Umbilical cord (tissue), 2 donors: ENCODE data around the gene STXBP5. TPM values are rescaled to one million over a fixed set of nuclear protein-coding genes. Genes with fewer than 3 reads are reported as not detected.
A peak's percentile ranks its signal among the peaks of the same experiment; 100 is the strongest.
"Not testable (repeated sequence)": the region's sequence is repeated elsewhere in the genome, so short reads cannot be mapped to it uniquely, and the experiment has no call there.

Experiments
- DNase-seq: peaks from one replicate; pipeline ENCODE4 v3.0.0-alpha.2; 2015; ENCODE audit warnings: low spot score
- total RNA-seq: library from RNA; depleted of rRNA; stranded (reverse); fragments of >200 nt; gene quantifications from one replicate; pipeline ENCODE4 v1.2.3, GENCODE V29; 2014; ENCODE audit warnings: low replicate concordance; ENCODE audit not compliant: insufficient read depth

STXBP5 gene
- total RNA-seq, 1 donor from 2014 or later, result 57.5 TPM

DNA sequence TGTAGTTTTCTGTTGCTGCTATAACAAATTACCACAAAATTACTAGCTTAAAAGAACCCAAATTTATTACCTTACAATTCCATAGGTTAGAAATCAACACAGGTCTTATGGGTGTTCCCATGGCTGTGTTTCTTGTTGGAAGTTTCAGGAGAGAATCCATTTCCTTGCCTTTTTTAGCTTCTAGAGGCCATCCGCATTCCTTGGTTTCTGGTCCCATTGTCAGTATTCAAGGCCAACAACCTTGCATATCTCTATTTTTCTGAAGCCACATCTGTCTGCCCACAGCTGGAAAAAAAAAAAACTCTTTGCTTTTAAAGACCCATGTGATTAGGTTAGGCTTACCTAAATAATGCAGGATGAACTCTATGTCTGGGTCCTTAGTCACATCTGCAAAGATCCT is 174.6 kb downstream of the STXBP5 start:
- no peak for DNase-seq

DNA sequence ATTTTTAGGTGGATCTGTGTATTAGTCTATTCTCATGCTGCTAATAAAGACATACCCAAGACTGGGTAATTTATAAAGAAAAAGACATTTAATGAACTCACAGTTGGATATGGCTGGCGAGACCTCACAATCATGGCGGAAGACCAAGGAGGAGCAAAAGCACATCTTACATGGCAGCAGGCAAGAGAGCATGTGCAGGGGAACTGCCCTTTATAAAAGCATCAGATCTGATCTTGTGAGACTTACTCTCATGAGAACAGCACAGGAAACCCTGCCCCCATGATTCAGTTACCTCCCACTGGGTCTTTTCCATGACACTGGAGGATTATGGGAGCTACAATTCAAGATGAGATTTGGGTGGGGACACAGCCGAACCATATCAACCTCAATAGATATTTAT is 176.6 kb downstream of the STXBP5 start:
- DNase-seq, result not testable (repeated sequence)

DNA sequence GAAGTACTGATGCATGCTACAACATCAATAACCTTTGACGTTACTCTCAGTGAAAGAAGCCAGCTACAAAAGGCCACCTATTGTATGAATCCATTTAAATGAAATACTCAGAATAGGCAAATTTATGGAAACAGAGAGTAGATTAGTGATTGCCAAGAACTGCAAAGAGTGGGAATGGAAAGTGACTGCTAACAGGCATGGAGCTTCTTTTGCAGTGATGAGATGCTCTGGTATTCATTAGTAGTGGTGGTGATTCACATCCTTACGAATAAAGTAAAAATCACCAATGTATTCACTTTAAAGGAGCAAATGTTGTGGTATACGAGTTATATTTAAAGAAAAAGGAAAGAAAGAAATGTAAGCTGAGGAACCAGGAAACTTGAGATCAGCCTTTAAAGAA is 177.5 kb downstream of the STXBP5 start:
- no peak for DNase-seq

DNA sequence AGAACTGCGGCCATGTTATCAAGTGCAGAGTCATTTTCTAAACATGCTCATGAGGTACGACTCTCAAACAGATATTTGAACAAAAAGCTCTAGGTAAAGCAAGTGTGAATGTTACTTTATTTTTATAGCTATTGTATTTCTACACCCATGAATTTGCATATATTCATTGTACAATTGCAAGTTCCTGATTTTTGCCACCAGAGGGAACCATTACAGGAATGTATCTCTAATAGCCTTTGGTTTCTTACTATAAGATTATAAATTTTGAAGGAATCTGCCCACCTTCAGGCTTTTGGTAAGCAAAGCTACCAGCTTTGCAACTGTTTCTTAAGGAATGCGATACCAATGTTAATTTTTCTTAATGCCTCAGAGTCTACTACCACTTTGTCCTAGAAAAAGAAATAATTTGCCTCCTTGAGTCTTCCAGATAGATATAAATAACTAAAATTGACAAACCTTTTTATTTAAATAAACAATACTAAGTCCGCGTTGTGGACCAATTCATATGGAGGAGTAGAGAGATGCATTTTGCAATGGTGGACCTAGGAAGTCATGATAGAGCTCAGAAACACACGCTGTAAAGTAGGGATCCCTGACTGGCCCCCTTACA is 178.8 kb downstream of the STXBP5 start:
- no peak for DNase-seq

DNA sequence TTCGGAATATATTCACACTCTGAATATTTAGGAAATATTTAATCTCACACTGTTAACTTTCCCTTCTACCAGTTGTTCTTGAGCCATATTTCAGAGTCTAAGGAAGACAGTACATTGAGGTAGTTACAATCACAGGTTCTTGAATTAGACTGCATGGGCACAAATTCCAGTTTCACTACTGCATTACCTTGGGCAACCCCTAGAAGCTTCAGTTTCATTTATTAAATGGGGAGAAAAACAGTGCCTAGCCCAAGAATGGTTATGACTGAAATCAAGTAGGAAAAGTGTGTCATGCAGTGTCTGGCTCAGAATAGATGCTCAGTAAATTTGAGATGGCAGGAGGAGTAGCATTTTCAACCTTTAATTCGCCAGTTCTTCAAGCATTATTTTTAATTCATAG is 179.8 kb downstream of the STXBP5 start:
- DNase-seq, result no peak

DNA sequence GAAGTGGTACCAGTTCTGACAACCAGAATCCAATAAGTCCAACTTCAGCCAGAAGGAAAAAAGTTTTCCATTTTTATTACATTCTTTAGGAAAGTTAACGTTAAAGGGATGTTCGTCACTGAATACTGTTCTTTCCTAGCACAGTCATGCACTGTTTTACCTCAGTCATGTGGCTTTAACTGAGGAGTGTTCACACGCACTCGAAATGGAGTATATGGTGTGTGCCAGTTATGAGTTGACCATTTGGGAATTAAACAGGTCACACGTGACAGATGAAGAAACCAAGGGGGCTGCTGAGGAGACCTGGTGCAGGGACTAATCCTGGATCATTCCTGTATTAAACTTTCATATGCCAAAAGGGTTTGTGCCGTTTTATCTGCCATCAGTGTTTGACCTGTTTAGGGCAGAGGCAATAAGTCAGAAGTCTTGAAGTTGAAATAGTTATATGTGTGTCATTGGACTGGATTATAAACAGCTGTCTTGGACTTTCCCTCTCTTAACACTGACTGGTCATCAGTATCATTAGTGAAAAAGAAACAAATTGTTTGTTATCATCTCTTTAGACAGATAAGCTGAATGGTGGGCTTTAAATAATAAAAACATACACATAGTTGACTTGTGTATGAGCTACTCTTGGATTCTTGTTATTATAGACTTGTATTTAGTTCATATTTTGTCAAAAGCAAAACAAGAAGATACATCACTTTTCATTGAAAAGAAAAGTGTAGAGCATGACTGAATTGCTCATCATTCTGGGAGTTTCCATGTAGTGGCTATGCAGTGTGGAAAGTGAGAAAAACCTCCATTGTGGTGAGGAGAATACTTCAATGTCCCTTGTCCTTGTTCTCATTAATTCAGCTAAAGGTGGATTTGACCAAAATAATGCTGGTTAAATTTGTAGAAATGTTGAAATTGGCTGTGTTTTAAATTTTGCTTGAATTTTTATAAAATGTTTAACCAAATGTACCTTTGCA is 180.8 kb downstream of the STXBP5 start:
- no peak for DNase-seq

DNA sequence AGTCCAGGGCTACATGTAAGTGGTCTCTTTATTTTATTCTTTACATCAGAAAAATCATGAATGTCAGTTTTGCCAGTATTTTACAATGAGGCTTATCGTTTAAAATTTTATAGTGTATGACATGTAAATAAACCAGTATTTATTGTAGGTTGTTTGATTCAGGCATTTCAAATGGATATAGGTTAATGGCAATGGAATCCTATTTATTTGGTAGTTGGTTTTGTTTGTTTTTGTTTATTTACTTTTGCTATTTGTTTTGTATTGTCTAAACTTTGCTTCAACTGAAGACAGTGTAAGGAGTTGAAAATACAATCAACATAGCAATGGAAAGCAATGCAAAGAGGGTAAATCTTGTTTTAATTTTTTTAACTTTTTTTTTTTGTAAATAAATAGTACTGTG is 185.2 kb downstream of the STXBP5 start:
- no peak for DNase-seq

DNA sequence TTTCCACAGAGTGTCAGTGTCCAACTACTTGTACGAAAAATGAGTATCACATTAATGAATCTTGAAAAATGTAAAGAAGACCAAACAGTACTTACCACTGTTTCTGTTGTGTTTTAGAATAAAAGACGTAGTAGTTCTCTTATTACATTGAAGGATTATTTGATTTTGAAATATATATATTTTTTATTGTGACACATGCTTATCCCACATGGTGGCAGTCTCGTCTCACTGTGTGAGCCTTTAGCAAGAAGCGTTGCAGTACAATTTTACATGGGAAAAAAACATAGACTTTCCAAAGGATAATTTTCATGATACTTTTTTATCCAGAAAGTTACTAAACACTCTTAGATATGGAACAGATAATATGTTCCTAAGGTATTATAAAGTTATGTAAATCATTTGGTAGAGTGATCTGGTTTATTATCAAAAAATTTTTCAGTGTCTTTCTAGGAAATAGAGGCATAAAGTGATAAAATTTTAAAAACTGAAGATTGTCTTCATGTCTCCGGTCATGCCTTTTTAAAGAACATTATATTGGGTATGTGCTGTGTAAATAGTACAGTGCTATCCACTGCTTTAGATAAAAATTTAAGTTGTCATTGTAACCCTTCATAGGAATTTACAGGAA is 186.8 kb downstream of the STXBP5 start:
- peak; percentile 73 for DNase-seq

DNA sequence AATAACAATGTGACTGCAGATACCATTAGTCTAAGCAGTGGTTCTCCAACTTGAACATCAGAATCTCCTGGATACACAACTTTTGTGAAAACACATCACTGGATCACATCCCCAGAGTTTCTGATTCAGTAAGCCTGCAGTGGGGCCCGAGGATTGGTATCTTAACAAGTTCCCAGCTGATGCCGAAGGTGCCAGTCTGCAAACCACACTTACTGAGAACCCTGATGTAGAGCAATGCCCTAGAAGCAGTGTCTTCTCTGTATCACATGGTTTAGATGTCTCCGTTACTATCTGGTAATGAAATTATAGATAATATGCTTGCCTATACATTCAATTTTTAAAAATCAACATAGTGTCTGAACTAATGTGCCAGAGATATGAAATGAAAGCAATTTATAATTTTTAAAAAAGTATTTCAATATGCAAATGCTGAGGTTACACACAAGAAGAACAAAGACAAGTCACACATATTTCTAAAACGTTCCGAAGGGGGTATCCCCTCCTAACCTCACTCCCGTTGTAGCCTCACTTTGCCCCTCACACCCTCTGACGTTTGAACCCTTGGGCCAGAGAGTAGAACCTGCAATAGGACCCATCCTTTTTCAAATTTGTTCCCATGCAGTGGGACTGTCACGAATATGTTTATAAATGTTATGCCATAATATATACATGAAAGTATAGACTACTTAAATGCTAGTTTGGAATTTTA is 188.9 kb downstream of the STXBP5 start:
- DNase-seq, result no peak

DNA sequence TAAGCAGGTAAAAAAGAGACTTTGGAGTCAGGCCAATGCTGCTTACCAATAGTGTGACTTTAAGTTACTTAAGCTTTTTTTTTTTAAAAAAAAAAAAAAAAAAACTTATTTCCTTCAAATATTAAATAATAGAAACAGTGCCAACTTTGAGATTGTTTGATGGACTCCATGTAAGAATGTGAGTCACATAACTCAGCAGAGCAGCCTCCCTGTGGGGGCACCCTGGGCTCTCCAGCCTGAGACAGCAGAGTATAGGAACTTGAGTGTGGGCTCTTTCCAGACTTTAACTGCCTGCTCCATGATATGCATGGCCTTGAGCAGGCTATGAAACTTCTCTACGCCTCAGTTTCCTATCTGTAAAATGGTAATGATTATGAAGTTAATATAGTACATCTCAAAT is 190.9 kb downstream of the STXBP5 start:
- DNase-seq, result peak; percentile 11

DNA sequence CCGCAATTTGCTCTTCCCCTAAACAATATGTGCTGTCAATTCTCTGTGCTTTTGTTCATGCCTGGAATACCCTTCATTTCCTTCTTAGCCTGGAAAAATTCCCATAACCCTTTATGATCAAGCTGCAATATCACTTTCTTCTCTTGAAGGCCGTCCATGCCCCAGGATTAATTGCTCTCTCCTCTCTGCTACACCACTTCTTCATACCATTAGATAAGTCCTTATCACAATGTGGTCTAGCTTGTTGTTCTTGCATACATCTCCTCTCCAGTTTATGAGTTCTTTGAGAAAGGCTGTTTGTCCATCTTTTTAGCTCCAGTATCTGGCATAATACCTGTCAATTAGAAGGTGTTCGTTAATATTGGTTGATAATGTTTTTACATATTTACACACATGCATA is 193.1 kb downstream of the STXBP5 start:
- no peak for DNase-seq

DNA sequence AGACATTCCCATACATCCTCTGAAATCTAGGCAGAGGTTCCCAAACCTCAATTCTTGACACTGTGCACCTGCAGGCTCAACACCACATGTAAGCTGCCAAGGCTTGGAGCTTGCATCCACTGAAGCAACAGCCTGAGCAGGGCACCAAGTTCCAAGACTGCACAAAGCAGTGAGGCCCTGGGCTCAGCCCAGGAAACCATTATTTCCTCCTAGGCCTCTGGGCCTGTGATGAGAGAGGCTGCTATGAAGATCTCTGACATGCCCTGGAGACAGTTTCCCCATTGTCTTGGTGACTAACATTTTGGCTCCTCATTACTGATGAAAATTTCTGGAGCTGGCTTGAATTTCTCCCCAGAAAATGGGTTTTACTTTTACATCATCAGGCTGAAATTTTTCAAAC is 196.8 kb downstream of the STXBP5 start:
- no peak for DNase-seq

DNA sequence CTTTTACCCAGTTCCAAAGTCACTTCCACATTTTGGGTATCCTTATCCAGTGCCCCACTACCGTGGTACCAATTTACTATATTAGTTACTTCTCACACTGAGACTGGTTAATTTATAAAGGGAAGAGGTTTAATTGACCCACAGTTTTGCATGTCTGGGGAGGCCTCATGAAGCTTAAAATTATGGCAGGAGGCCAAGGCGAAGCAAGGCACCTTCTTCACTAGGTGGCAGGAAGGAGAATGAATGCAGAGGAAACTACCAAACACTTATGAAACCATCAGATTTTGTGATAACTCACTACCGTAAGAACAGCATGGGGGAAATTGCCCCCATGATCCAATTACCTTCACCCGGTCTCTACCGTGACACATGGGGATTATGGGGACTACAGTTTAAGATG is 197.6 kb downstream of the STXBP5 start:
- no peak for DNase-seq

DNA sequence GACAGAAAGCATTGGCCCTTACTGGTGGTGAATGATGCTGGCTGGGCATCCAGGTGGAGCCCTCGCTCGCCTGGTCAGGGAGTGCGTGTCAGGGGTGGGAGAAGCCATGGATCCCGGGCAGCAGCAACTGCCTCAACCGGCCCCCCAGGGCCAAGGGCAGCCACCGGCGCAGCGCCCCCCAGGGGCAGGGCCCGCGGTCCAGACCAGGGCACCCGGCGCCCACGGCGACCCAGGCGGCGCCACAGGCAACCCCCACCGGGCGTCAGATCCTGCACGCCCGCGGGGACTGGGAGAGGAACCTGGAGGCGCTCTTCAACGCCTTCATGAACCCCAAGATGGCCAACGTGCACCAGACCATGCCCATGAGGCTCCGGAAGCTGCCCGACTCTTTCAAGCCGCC is 202.6 kb downstream of the STXBP5 start:
- no peak for DNase-seq

DNA sequence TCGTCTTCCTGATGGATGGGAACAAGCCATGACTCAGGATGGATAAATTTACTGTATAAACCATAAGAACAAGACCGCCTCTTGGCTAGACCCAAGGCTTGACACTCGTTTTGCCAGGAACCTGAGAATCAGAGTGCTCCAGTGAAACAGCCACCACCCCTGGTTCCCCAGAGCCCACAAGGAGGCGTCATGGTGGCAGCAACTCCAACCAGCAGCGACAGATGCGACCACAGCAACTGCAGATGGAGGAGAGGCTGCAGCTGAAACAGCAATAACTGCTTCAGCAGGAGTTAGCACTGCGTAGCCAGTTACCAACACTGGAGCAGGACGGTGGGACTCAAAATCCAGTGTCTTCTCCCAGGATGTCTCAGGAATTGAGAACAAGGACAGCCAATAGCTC is 203.4 kb downstream of the STXBP5 start:
- DNase-seq, result no peak

DNA sequence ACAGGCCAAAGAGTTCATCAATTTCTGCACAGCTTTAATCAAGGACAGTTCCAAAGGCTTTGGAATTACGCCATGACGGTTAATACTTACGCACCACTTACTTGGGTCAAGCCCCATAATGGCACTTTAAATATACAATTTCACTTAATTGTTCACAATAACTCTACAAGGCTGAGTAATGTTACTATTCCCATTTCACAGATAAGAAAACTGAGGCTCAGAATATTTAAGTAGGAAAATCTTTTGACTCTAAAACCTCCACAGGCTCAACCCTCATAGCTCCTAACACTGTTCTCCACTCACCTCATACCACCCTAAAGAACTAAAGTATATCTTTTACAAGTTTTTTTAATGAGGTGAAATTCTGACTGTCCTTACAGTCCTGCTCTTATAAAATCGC is 212.4 kb downstream of the STXBP5 start:
- no peak for DNase-seq

DNA sequence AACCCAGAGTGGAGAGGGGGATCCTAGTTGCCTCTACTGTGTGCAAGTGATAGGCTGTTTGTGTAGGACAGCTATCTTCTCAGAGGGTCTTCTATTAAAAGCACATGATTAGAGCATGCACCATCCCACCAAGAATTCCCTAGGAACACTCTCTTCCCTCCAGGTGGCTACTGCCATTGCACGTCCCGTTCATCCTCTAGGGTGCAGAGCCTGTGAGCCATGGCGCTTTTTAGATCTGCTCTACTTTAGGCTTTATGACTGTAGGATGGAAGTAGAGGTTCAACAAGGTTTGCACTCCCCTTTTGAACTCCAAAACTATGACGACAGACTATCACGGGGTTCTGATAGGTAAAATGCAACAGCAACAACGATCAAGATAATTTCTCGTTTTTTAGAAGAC is 213.7 kb downstream of the STXBP5 start:
- no peak for DNase-seq

DNA sequence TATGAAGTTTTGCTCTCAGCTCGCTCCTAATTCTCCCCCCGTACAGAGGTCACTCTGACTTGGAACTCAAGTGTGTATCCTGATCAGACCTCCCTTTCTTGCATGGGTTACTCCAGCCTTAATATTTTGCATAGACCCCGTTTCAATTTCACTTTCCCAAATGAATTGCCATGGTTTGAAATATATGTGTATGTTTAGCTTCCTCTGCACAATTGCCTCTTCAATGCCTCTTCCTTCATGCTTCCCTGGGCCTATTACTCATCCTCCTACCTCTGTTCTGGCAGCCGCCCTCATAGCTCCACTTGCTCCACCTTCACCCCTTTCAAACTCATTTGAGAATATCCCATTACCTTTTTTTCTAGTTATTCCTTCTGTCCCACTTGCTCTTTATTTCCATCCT is 214.3 kb downstream of the STXBP5 start:
- DNase-seq, result no peak

DNA sequence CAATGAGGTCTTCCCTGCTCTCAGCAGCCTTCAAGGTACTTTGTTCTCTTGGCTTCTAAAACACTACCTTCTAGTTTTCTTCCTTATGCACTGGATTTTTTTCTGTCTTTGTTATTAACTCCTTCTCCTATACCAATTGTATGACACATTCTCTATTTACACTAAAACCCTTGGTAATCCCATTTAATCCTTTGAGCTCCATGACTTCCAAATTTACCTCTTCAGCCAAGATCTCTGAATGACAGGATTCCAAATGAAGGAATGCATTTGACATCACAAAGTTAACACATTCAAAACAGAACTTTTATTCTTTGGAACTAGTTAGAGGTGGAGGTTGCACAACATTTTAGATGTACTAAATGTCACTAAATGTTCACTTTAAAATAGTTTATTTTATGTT is 217.7 kb downstream of the STXBP5 start:
- no peak for DNase-seq

DNA sequence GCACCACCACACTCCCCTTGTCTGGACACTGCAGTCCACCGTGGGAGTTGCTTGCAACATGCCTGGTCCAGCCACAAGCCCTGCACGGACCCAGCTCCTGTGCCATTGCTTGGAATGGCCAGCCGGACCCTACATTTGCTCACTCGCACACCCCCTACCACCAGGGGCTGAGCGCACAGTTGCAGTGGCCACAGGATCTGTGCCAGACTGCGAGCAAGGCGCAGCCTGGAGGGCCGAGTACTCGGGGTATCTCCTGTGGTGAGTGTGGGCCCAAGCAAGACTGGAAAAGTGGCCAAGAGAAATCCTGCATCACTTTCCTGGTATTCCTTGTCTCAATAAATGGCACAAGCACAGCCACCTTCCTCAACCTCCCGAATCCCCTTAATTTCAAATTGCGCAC is 218.9 kb downstream of the STXBP5 start:
- DNase-seq, result no peak

DNA sequence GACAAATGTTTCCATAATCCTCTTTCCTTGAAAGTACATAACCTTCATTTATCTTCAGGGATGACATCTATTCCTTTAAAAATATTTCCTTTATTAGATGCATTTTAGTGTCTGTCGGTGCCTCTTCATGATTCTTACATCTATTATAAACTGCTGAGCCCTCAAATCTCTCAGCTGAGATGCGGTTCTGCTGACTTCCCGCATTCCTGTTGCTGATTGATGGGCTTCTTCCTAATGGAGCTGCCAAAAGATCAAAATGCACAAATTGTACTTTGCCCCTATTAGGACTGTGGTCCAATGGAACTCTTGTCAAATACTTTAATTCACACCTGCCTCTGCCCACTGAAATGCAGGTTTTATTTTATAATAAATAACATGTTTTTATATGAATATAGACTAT is 225.6 kb downstream of the STXBP5 start:
- peak; percentile 22 for DNase-seq

DNA sequence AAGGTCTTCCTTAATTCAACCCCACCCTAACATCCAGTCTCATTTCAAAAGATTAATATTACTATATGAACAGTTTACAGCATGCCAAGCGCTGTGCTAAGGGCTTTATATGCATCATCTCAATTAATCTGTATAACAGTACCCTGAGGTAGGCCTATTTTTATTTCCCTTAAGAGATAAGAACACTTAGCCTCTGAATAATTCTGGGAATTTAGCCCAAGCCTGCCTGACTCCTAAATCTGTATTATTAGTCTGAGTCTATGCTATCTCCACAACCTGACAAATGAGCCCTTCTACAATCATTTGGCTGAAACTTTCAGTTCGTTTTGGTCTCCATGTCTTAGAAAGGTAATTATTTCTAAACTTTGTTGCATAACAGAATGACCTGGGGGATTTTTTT is 226.6 kb downstream of the STXBP5 start:
- peak; percentile 22 for DNase-seq
